Trophoblast cell (in vitro differentiated cells and primary cell): Measurements from ENCODE around the gene PTRHD1.

ENCODE experiments used
- DNase-seq, 2 donors: peaks; one replicate each; pipeline ENCODE4 v3.0.0-alpha.2; 2016
- H2AFZ ChIP-seq: 2 replicates; pipeline ENCODE4 v1.6.1; 2013; ENCODE audit warnings: low read length, moderate library complexity, mild to moderate bottlenecking; ENCODE audit not compliant: insufficient read depth, poor library complexity
- H2AK5ac ChIP-seq: 2 replicates; pipeline ENCODE4 v1.6.1; 2013; ENCODE audit warnings: mild to moderate bottlenecking, low read length
- H2BK120ac ChIP-seq: 2 replicates; pipeline ENCODE4 v1.6.1; 2013; ENCODE audit warnings: low read length, mild to moderate bottlenecking, moderate library complexity; ENCODE audit not compliant: insufficient read depth, poor library complexity
- H2BK12ac ChIP-seq: 2 replicates; pipeline ENCODE4 v1.6.1; 2013; ENCODE audit warnings: mild to moderate bottlenecking, low read length, moderate library complexity
- H2BK5ac ChIP-seq: 2 replicates; pipeline ENCODE4 v1.6.1; 2013; ENCODE audit warnings: low read length, low read depth, moderate library complexity, mild to moderate bottlenecking; ENCODE audit not compliant: poor library complexity
- H3K14ac ChIP-seq: 2 replicates; pipeline ENCODE4 v1.6.1; 2013; ENCODE audit warnings: mild to moderate bottlenecking, low read length
- H3K18ac ChIP-seq: 2 replicates; pipeline ENCODE4 v1.6.1; 2013; ENCODE audit warnings: mild to moderate bottlenecking, low read length
- H3K23ac ChIP-seq: 2 replicates; pipeline ENCODE4 v1.6.1; 2013; ENCODE audit warnings: low read length
- H3K27ac ChIP-seq: 2 replicates; pipeline ENCODE4 v1.5.1; 2013; ENCODE audit warnings: low read depth, mild to moderate bottlenecking, inconsistent platforms, low read length, moderate library complexity
- H3K27me3 ChIP-seq: 2 replicates; pipeline ENCODE4 v1.6.1; 2013; ENCODE audit warnings: inconsistent platforms, mild to moderate bottlenecking, low read length, moderate library complexity; ENCODE audit not compliant: insufficient read depth
- H3K36me3 ChIP-seq, 2 experiments: 1 replicate in 1 of 2; 2 replicates in 1 of 2; pipeline ENCODE4 v1.6.1; 2013; ENCODE audit warnings: low read length in 2 of 2, mild to moderate bottlenecking in 2 of 2, moderate library complexity in 1 of 2; ENCODE audit not compliant: insufficient read depth in 2 of 2, control insufficient read depth in 1 of 2
- H3K4ac ChIP-seq: 2 replicates; pipeline ENCODE4 v1.6.1; 2013; ENCODE audit warnings: low read depth, mild to moderate bottlenecking, low read length, moderate library complexity
- H3K4me1 ChIP-seq, 2 experiments: 1 replicate in 1 of 2; 2 replicates in 1 of 2; pipeline ENCODE4 v1.6.1; 2013; ENCODE audit warnings: low read length in 2 of 2, mild to moderate bottlenecking in 2 of 2, moderate library complexity in 1 of 2; ENCODE audit not compliant: insufficient read depth in 2 of 2, control insufficient read depth in 1 of 2
- H3K4me2 ChIP-seq: 2 replicates; pipeline ENCODE4 v1.6.1; 2013; ENCODE audit warnings: inconsistent platforms, mild to moderate bottlenecking, low read length, moderate library complexity
- H3K4me3 ChIP-seq: 2 replicates; pipeline ENCODE4 v1.5.1; 2013; ENCODE audit warnings: mild to moderate bottlenecking, low read depth, low read length, inconsistent platforms
- H3K79me1 ChIP-seq: one replicate; pipeline ENCODE4 v1.6.1; 2013; ENCODE audit warnings: low read length
- H3K79me2 ChIP-seq: 2 replicates; pipeline ENCODE4 v1.6.1; 2013; ENCODE audit warnings: low read length, mild to moderate bottlenecking; ENCODE audit not compliant: control insufficient read depth, insufficient read depth, poor library complexity
- H3K9ac ChIP-seq: 2 replicates; pipeline ENCODE4 v1.6.1; 2013; ENCODE audit warnings: mild to moderate bottlenecking, low read length
- H3K9me3 ChIP-seq: 2 replicates; pipeline ENCODE4 v1.6.1; 2013; ENCODE audit warnings: low read depth, mild to moderate bottlenecking, control low read depth, inconsistent platforms, low read length; ENCODE audit not compliant: insufficient read depth
- H4K12ac ChIP-seq: 2 replicates; pipeline ENCODE4 v1.6.1; 2013; ENCODE audit warnings: low read depth, mild to moderate bottlenecking, low read length, moderate library complexity
- H4K8ac ChIP-seq: 2 replicates; pipeline ENCODE4 v1.6.1; 2013; ENCODE audit warnings: low read depth, mild to moderate bottlenecking, low read length, moderate library complexity
- H4K91ac ChIP-seq: one replicate; pipeline ENCODE4 v1.6.1; 2013; ENCODE audit warnings: low read depth, mild to moderate bottlenecking, low read length, moderate library complexity
- WGBS: extraction: QIAGEN DNeasy Blood & Tissue Kit; methylation state at CpG from one replicate; pipeline ENCODE4 v1.1.7; 2013; ENCODE audit warnings: missing lambda C conversion rate; ENCODE audit not compliant: insufficient read length, insufficient coverage; ENCODE audit errors: extremely low coverage; 5-methylcytosine and 5-hydroxymethylcytosine counted together

PTRHD1 gene

GRCh38 chr2:24840164-24840869 lies 47.1 kb upstream of the PTRHD1 start:
- no peak overlapping the region for H3K4me2 ChIP-seq
- WGBS = no CpG with 5 or more reads among the region's 17 CpGs
- H3K79me1 ChIP-seq = no peaks in the 10 kb centered on the region
- H3K23ac ChIP-seq = no peak overlapping the region
- H4K91ac ChIP-seq = no peak overlapping the region
- H3K27ac ChIP-seq = no peak overlapping the region
- no peak overlapping the region for H2AK5ac ChIP-seq
- H3K4me1 ChIP-seq = no peaks in the 10 kb centered on the region
- peaks cover 1% of the 10 kb centered on the region for H3K9me3 ChIP-seq
- H3K14ac ChIP-seq = no peak overlapping the region
- no peak overlapping the region for H3K9ac ChIP-seq
- H2BK5ac ChIP-seq = no peak overlapping the region
- no peak overlapping the region for H4K8ac ChIP-seq
- H3K27me3 ChIP-seq = no peaks in the 10 kb centered on the region
- no peak overlapping the region for H3K4ac ChIP-seq
- DNase-seq = no peak
- H3K79me2 ChIP-seq = no peaks in the 10 kb centered on the region
- no peak overlapping the region for H3K18ac ChIP-seq
- no peak overlapping the region for H4K12ac ChIP-seq
- H2BK12ac ChIP-seq = no peak overlapping the region
- no peak overlapping the region for H3K4me3 ChIP-seq
- no peaks in the 10 kb centered on the region for H3K36me3 ChIP-seq
- no peak overlapping the region for H2BK120ac ChIP-seq
- no peak overlapping the region for H2AFZ ChIP-seq

DNA sequence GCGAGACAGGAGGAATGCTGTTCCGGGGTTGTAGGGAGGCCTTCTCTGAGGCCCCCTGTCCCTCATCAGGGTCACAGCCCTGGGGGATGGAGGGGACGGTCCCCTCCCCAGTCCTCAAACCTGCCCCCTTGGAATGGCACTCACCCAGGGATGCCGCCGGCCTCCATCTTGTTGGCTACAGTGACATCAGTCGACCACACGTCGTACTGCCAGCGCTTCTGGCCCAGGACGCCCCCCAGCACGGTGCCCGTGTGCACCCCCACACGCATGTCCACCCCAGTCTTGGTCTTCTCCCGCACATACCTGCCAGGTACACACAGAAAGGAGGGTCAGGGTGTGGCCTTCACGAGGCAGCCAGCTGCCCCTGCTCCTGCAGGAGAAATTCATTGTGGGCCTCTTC lies 46.5 kb upstream of the PTRHD1 start:
- Histone ChIP-seq H3K27ac (no peak overlapping the region), H3K4me1 (no peaks in the 10 kb centered on the region), H3K4me3 (no peak overlapping the region), H3K23ac (no peak overlapping the region), H3K9ac (no peak overlapping the region), H3K27me3 (no peaks in the 10 kb centered on the region), H3K4ac (no peak overlapping the region), H3K36me3 (no peaks in the 10 kb centered on the region), H4K8ac (no peak overlapping the region), H2BK12ac (no peak overlapping the region), H3K79me1 (no peaks in the 10 kb centered on the region), H3K9me3 (peaks cover 1% of the 10 kb centered on the region), H3K79me2 (no peaks in the 10 kb centered on the region), H2BK5ac (no peak overlapping the region), H4K12ac (no peak overlapping the region), H2AK5ac (no peak overlapping the region), H4K91ac (no peak overlapping the region), H3K18ac (no peak overlapping the region), H3K4me2 (no peak overlapping the region), H2AFZ (no peak overlapping the region), H2BK120ac (no peak overlapping the region), H3K14ac (no peak overlapping the region)
- no CpG with 5 or more reads among the region's 15 CpGs for whole genome bisulfite sequencing
- DNase-seq = no peak

GRCh38 chr2:24838541-24838940 lies 45.4 kb upstream of the PTRHD1 start:
- peaks cover 1% of the 10 kb centered on the region for H3K9me3 ChIP-seq
- no CpG with 5 or more reads among the region's 18 CpGs for WGBS
- H4K91ac ChIP-seq = no peak overlapping the region

GRCh38 chr2:24837996-24838513 lies 44.9 kb upstream of the PTRHD1 start:
- Histone ChIP-seq H3K18ac (no peak overlapping the region), H2AFZ (no peak overlapping the region), H4K8ac (no peak overlapping the region), H3K79me1 (no peaks in the 10 kb centered on the region), H3K9ac (no peak overlapping the region), H2BK12ac (no peak overlapping the region), H2BK5ac (no peak overlapping the region), H3K23ac (no peak overlapping the region), H3K14ac (no peak overlapping the region), H2BK120ac (no peak overlapping the region), H2AK5ac (no peak overlapping the region), H4K12ac (no peak overlapping the region), H4K91ac (no peak overlapping the region), H3K4me3 (no peak overlapping the region), H3K27me3 (no peaks in the 10 kb centered on the region), H3K4me1 (no peaks in the 10 kb centered on the region), H3K36me3 (no peaks in the 10 kb centered on the region), H3K4ac (no peak overlapping the region), H3K27ac (no peak overlapping the region), H3K9me3 (peaks cover 1% of the 10 kb centered on the region), H3K79me2 (no peaks in the 10 kb centered on the region), H3K4me2 (no peak overlapping the region)
- no CpG with 5 or more reads among the region's 5 CpGs for whole genome bisulfite sequencing
- no peak for DNase-seq

More at GRCh38 chr2:24838541-24838940, 45.4 kb upstream of the PTRHD1 start:
- Histone ChIP-seq H3K4ac (no peak overlapping the region), H3K4me3 (no peak overlapping the region), H3K18ac (no peak overlapping the region), H3K14ac (no peak overlapping the region), H3K23ac (no peak overlapping the region), H2AK5ac (no peak overlapping the region), H3K4me1 (no peaks in the 10 kb centered on the region), H3K4me2 (no peak overlapping the region), H3K79me2 (no peaks in the 10 kb centered on the region), H3K27ac (no peak overlapping the region), H2BK5ac (no peak overlapping the region), H2BK120ac (no peak overlapping the region), H2BK12ac (no peak overlapping the region), H3K79me1 (no peaks in the 10 kb centered on the region), H3K9ac (no peak overlapping the region), H4K12ac (no peak overlapping the region), H3K27me3 (no peaks in the 10 kb centered on the region), H3K36me3 (no peaks in the 10 kb centered on the region), H2AFZ (no peak overlapping the region), H4K8ac (no peak overlapping the region)
- no peak for DNase-seq
